ENCODE results near the gene HOXC10.

DNA sequence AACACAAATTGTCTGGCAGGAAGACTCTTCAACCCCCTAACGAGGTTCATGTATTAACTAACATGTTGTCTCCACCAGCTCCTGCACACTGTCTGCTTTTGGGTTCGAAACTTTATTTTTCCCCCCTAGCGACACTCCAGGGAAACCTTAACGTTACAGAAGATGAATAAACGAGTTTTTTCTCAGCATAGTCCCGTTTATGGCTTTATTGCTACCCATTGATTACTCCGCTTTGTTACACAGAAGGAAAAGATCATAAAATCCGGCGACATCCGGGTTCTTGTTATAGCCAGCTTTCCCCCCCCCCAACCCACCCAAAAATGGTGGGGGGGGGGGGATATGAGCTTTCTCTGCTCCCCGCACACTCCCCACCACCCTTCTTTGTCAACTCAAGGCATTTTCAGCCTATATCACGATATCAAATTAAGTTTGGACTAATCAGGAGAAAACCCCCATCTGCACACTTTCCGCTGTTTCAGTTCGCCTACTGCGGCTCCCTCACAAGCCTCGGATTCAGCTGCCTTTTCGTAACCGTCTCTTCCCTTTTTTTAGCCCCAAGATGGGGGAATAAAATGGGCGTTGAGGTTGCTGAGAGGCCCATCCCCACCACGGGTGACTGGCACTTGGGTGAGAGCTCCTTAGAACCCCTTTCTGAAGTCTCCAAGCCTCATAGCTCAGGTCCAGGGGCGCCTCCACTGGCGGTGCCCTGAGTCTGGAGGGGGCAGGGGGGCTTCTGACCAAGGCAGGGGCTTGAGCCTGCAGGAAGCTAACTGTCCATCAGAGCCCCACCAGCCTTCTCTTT lies 41.9 kb downstream of the HOXC10 start:
- TF ChIP-seq, protein P1, sequence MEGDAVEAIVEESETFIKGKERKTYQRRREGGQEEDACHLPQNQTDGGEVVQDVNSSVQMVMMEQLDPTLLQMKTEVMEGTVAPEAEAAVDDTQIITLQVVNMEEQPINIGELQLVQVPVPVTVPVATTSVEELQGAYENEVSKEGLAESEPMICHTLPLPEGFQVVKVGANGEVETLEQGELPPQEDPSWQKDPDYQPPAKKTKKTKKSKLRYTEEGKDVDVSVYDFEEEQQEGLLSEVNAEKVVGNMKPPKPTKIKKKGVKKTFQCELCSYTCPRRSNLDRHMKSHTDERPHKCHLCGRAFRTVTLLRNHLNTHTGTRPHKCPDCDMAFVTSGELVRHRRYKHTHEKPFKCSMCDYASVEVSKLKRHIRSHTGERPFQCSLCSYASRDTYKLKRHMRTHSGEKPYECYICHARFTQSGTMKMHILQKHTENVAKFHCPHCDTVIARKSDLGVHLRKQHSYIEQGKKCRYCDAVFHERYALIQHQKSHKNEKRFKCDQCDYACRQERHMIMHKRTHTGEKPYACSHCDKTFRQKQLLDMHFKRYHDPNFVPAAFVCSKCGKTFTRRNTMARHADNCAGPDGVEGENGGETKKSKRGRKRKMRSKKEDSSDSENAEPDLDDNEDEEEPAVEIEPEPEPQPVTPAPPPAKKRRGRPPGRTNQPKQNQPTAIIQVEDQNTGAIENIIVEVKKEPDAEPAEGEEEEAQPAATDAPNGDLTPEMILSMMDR (IDR thresholded peaks at IDR 0.05 in 4 of 5, conservative IDR thresholded peaks at IDR 0.05 in 1 of 5) = no peak
- no peak for TF ChIP-seq POLR2A (IDR thresholded peaks at IDR 0.05)

Measured in gastrocnemius medialis (tissue), 4 donors.